HG02571 (cell line): ENCODE data around the gene IL4R.
"Not testable (repeated sequence)": the region's sequence is repeated elsewhere in the genome, so short reads cannot be mapped to it uniquely, and the experiment has no call there.

Experiments used
- ATAC-seq: cut with Tn5 transposase; IDR thresholded peaks from one replicate; pipeline ENCODE4 v1.9.1; 2021; ENCODE audit warnings: mild to moderate bottlenecking, moderate library complexity; ENCODE audit not compliant: unreplicated experiment

Gene IL4R

GRCh38 chr16:27377666-27378485 is 64.1 kb downstream of the IL4R start:
- no peak for ATAC-seq

- ATAC-seq: no peak
Observed at GRCh38 chr16:27378871-27379481, 65.2 kb downstream of the IL4R start.

- no peak for ATAC-seq
Observed at GRCh38 chr16:27379919-27380318, 66.1 kb downstream of the IL4R start.

GRCh38 chr16:27381236-27381635 is 67.5 kb downstream of the IL4R start:
- no peak for ATAC-seq

GRCh38 chr16:27381974-27382855 is 68.4 kb downstream of the IL4R start:
- no peak for ATAC-seq

GRCh38 chr16:27383556-27384243 is 69.9 kb downstream of the IL4R start:
- no peak for ATAC-seq

GRCh38 chr16:27384425-27384824 is 70.7 kb downstream of the IL4R start:
- ATAC-seq: no peak

GRCh38 chr16:27385398-27385797 is 71.6 kb downstream of the IL4R start:
- ATAC-seq: no peak

GRCh38 chr16:27386674-27387073 is 72.9 kb downstream of the IL4R start:
- no peak for ATAC-seq

- ATAC-seq: no peak
Observed at GRCh38 chr16:27387724-27388123, 74.0 kb downstream of the IL4R start.

- no peak for ATAC-seq
Observed at GRCh38 chr16:27389272-27389961, 75.6 kb downstream of the IL4R start.

GRCh38 chr16:27390151-27390550 is 76.4 kb downstream of the IL4R start:
- no peak for ATAC-seq

- no peak for ATAC-seq
Observed at GRCh38 chr16:27392671-27393070, 78.9 kb downstream of the IL4R start.

GRCh38 chr16:27394516-27394915 is 80.7 kb downstream of the IL4R start:
- ATAC-seq: no peak

- not testable (repeated sequence) for ATAC-seq
Observed at GRCh38 chr16:27398341-27398893, 84.6 kb downstream of the IL4R start.

GRCh38 chr16:27398894-27399853 is 85.4 kb downstream of the IL4R start:
- ATAC-seq: no peak

GRCh38 chr16:27399969-27400368 is 86.2 kb downstream of the IL4R start:
- no peak for ATAC-seq

- no peak for ATAC-seq
Observed at GRCh38 chr16:27400751-27401620, 87.2 kb downstream of the IL4R start.
